ENCODE results near the gene SLC6A9.

- TF ChIP-seq EZH2 (IDR thresholded peaks at IDR 0.05; ENCODE audit: borderline replicate concordance, low read length): no peak
- no peak for TF ChIP-seq CTCF (conservative IDR thresholded peaks at IDR 0.05 in 1 of 2, IDR thresholded peaks at IDR 0.05 in 1 of 2; ENCODE audit: extremely low read depth in 1 of 2, insufficient read depth in 1 of 2, low read depth in 1 of 2, low read length in 2 of 2)
These were observed 13.0 kb upstream of the SLC6A9 start for GRCh38 chr1:44044071-44044801.
